ENCODE results near the gene COLEC11. TPM values are rescaled to one million over a fixed set of nuclear protein-coding genes. Genes with fewer than 3 reads are reported as not detected.

Gene COLEC11
- total RNA-seq, 4 donors from 2014 or later: 0.56 to 2.3 (median 1.0) TPM; not detected in 1

GRCh38 chr2:3602553-3603339 lies 7.8 kb downstream of the COLEC11 start:
- intact Hi-C loops (cut with DNase I): no loop called here

GRCh38 chr2:3603536-3604206 lies 8.8 kb downstream of the COLEC11 start:
- DNase-seq: no peak
- no peaks in the 10 kb centered on the region for H3K36me3 ChIP-seq
- H3K27me3 ChIP-seq: no peaks in the 10 kb centered on the region
- WGBS, 2 donors: 70 to 82% methylated on average over 2 to 6 of the region's 19 CpGs
- intact Hi-C loops (cut with DNase I): no loop called here
- no peaks in the 10 kb centered on the region for H3K9me3 ChIP-seq
- no peak overlapping the region for H3K4me3 ChIP-seq
- TF ChIP-seq POLR2A (IDR thresholded peaks at IDR 0.05) (no peak), CTCF (IDR thresholded peaks at IDR 0.05) (no peak)
- H3K4me1 ChIP-seq: no peaks in the 10 kb centered on the region
- H3K27ac ChIP-seq: no peak overlapping the region

More at GRCh38 chr2:3602553-3603339, 7.8 kb downstream of the COLEC11 start:
- DNase-seq: no peak
- TF ChIP-seq POLR2A (IDR thresholded peaks at IDR 0.05) (no peak), CTCF (IDR thresholded peaks at IDR 0.05) (no peak)
- Histone ChIP-seq H3K9me3 (no peaks in the 10 kb centered on the region), H3K36me3 (no peaks in the 10 kb centered on the region), H3K27me3 (no peaks in the 10 kb centered on the region), H3K27ac (no peak overlapping the region), H3K4me1 (no peaks in the 10 kb centered on the region), H3K4me3 (no peak overlapping the region)
- WGBS, 2 donors: 77 to 83% methylated on average over 24 to 25 of the region's 25 CpGs

GRCh38 chr2:3604207-3604877 lies 9.4 kb downstream of the COLEC11 start:
- H3K27ac ChIP-seq: no peak overlapping the region
- intact Hi-C loops (cut with DNase I): no loop called here
- H3K4me1 ChIP-seq: no peaks in the 10 kb centered on the region
- no peak for DNase-seq
- H3K27me3 ChIP-seq: no peaks in the 10 kb centered on the region
- H3K36me3 ChIP-seq: no peaks in the 10 kb centered on the region
- no peaks in the 10 kb centered on the region for H3K9me3 ChIP-seq
- TF ChIP-seq CTCF (IDR thresholded peaks at IDR 0.05) (no peak), POLR2A (IDR thresholded peaks at IDR 0.05) (no peak)
- no peak overlapping the region for H3K4me3 ChIP-seq
- 77 to 90% methylated on average over 4 to 10 of the region's 16 CpGs for WGBS, 2 donors

GRCh38 chr2:3604991-3605961 lies 10.4 kb downstream of the COLEC11 start:
- Histone ChIP-seq H3K4me1 (no peaks in the 10 kb centered on the region), H3K36me3 (no peaks in the 10 kb centered on the region), H3K4me3 (no peak overlapping the region), H3K9me3 (no peaks in the 10 kb centered on the region), H3K27me3 (no peaks in the 10 kb centered on the region), H3K27ac (no peak overlapping the region)
- TF ChIP-seq POLR2A (IDR thresholded peaks at IDR 0.05) (no peak), CTCF (IDR thresholded peaks at IDR 0.05) (no peak)
- intact Hi-C loops (cut with DNase I): no loop called here
- DNase-seq: no peak
- WGBS, 2 donors: 61 to 79% methylated on average over 17 to 23 of the region's 44 CpGs

All from esophagus squamous epithelium (tissue), 5 donors.